Transverse colon (tissue), 4 donors: ENCODE results near the gene PLA1A. TPM values are rescaled to one million over a fixed set of nuclear protein-coding genes. Genes with fewer than 3 reads are reported as not detected.
"Not testable (repeated sequence)": the region's sequence is repeated elsewhere in the genome, so short reads cannot be mapped to it uniquely, and the experiment has no call there.

Source experiments
- DNase-seq: peaks from one replicate; pipeline ENCODE4 v3.0.0-alpha.2; 2019
- H3K27ac ChIP-seq, 4 donors: fragments of 200-600 bp; sonication (generic); 2 replicates each; pipeline ENCODE4 v1.5.1; 2016 to 2018; ENCODE audit warnings: inconsistent platforms in 4 of 4
- H3K27me3 ChIP-seq: fragments of 200-600 bp; sonication (generic); 2 replicates; pipeline ENCODE4 v1.5.1; 2017; ENCODE audit warnings: inconsistent platforms
- H3K36me3 ChIP-seq, 4 donors: fragments of 200-600 bp; sonication (generic); 2 replicates each; pipeline ENCODE4 v1.5.1; 2017 to 2019; ENCODE audit warnings: inconsistent platforms in 4 of 4
- H3K4me1 ChIP-seq, 4 donors: fragments of 200-600 bp; sonication (generic); 2 replicates each; pipeline ENCODE4 v1.5.1; 2017 to 2020; ENCODE audit warnings: inconsistent platforms in 4 of 4
- H3K4me3 ChIP-seq, 4 donors: fragments of 200-600 bp; sonication (generic); 1 replicate in 1 of 4; 2 replicates in 3 of 4; pipeline versions ENCODE4 v1.5.1 to v1.6.1; 2017 to 2019; ENCODE audit warnings: inconsistent platforms in 4 of 4
- H3K9me3 ChIP-seq, 2 donors: fragments of 200-600 bp; sonication (generic); 2 replicates each; pipeline ENCODE4 v1.5.1; 2017 to 2019; ENCODE audit warnings: inconsistent platforms in 2 of 2
- CTCF ChIP-seq, 5 experiments: fragments of 200-600 bp in 3 of 5; fragments of 450-650 bp in 2 of 5; sonication (generic) in 3 of 5; IDR thresholded peaks; 1 replicate in 2 of 5; 2 replicates in 3 of 5; pipeline ENCODE4 v1.5.1; 2016 to 2017; ENCODE audit warnings: antibody characterized with exemption in 5 of 5, inconsistent platforms in 3 of 5, mild to moderate bottlenecking in 2 of 5, moderate library complexity in 1 of 5
- EP300 ChIP-seq: sonication (generic); formaldehyde crosslinking; IDR thresholded peaks from one replicate; pipeline ENCODE4 v1.6.1; 2017; ENCODE audit warnings: antibody characterized with exemption, low read depth
- POLR2A ChIP-seq: fragments of 450-650 bp; IDR thresholded peaks from one replicate; pipeline ENCODE4 v1.6.1; 2016; ENCODE audit warnings: antibody characterized with exemption, mild to moderate bottlenecking, moderate library complexity
- POLR2AphosphoS5 ChIP-seq, 3 donors: sonication (generic); formaldehyde crosslinking; IDR thresholded peaks; one replicate each; pipeline ENCODE4 v1.6.1; 2016; ENCODE audit warnings: antibody characterized with exemption in 3 of 3
- WGBS, 2 donors: methylation state at CpG; one replicate each; pipeline ENCODE4 v1.1.5; 2018; ENCODE audit warnings: low coverage in 1 of 2; 5-methylcytosine and 5-hydroxymethylcytosine counted together
- in situ Hi-C, 4 donors: fragments of 200-750 bp; cut with MboI; loops; one replicate each; pipeline versions ENCODE4 v1.15.0 to v1.15.1; 2017; ENCODE audit warnings: low sequenced_read_pairs in 3 of 4, low pct_ligation_motif_present in 1 of 4, low pct_unique_long_range_greater_than_20kb in 1 of 4
- intact Hi-C: fragments of 100-400 bp; cut with DNase I; formaldehyde crosslinking; loops from one replicate; pipeline ENCODE4 v1.15.1; 2023; ENCODE audit warnings: low total_unique reads
- total RNA-seq, 4 donors: library from RNA; depleted of rRNA; stranded (reverse); fragments of >200 nt; gene quantifications; one replicate each; pipeline ENCODE4 v1.1.0, GENCODE V29; 2016

Gene PLA1A
- total RNA-seq, 4 donors from 2014 or later, result 0.95 to 3.2 (median 2.2) TPM; not detected in 1

GRCh38 chr3:119676771-119677640, 79.3 kb downstream of the PLA1A start, which contains the start of gene COX17:
COX17 (minus strand) TSS chr3:119677406; CDS start chr3:119677310, 96 bp downstream.
- DNase-seq, result peak; percentile 98
- in situ Hi-C loops, result loop anchor here in 3 of 4 donors (25.0 kb wide), 3 partner anchors 165 to 390 kb away; partner anchors contain the start of genes ARHGAP31 (in 1 of the 3) and TIMMDC1 (in 1 of the 3)
- H3K27ac ChIP-seq, result peak within 1 kb of the TSS; percentile 92 to 96 (median 93)
- peaks cover 0 to 24% (median 0%) of the 10 kb centered on the region in 4 donors for H3K36me3 ChIP-seq
- peaks cover 0 to 19% (median 10%) of the 10 kb centered on the region in 4 donors for H3K4me1 ChIP-seq
- peak within 1 kb of the TSS; percentile 57 to 82 (median 70) for H3K4me3 ChIP-seq
- H3K27me3 ChIP-seq, result no peaks in the 10 kb centered on the region
- TF ChIP-seq POLR2A (peak; percentile 82), POLR2AphosphoS5 (IDR thresholded peaks at IDR 0.05) (peak; percentile 68 to 89 (median 81)), CTCF (IDR thresholded peaks at IDR 0.05) (no peak)
- no peaks in the 10 kb centered on the region for H3K9me3 ChIP-seq
- 1 to 2% methylated on average over 9 to 46 of the region's 54 CpGs for WGBS, 2 donors
- intact Hi-C loops, result no loop called here

GRCh38 chr3:119677641-119677934, 79.9 kb downstream of the PLA1A start:
- H3K4me3 ChIP-seq, result peak overlapping the region; percentile 2 to 73 (median 62)
- WGBS, 2 donors, result 10% methylated on average over 2 to 6 of the region's 6 CpGs
- H3K27ac ChIP-seq, result peak overlapping the region; percentile 92 to 96 (median 93)
- in situ Hi-C loops (loop anchor here in 3 of 4 donors (25.0 kb wide), 3 partner anchors 165 to 390 kb away; partner anchors contain the start of genes ARHGAP31 (in 1 of the 3) and TIMMDC1 (in 1 of the 3)), intact Hi-C loops (no loop called here)
- H3K9me3 ChIP-seq, result no peaks in the 10 kb centered on the region
- no peaks in the 10 kb centered on the region for H3K27me3 ChIP-seq
- no peak for DNase-seq
- H3K4me1 ChIP-seq, result peaks cover 0 to 19% (median 10%) of the 10 kb centered on the region in 4 donors
- H3K36me3 ChIP-seq, result peaks cover 0 to 19% (median 0%) of the 10 kb centered on the region in 4 donors
- TF ChIP-seq POLR2A (no peak), EP300 (no peak), POLR2AphosphoS5 (IDR thresholded peaks at IDR 0.05) (no peak), CTCF (IDR thresholded peaks at IDR 0.05) (no peak)

GRCh38 chr3:119678209-119678608, 80.5 kb downstream of the PLA1A start:
- DNase-seq, H3K27me3 ChIP-seq, intact Hi-C loops, H3K27ac ChIP-seq, H3K9me3 ChIP-seq, H3K4me3 ChIP-seq: not testable (repeated sequence)
- in situ Hi-C loops, result loop anchor here in 3 of 4 donors (25.0 kb wide), 3 partner anchors 166 to 391 kb away; partner anchors contain the start of genes ARHGAP31 (in 1 of the 3) and TIMMDC1 (in 1 of the 3)
- Histone ChIP-seq H3K4me1 (peaks cover 0 to 19% (median 10%) of the 10 kb centered on the region in 4 donors), H3K36me3 (peaks cover 0 to 14% (median 0%) of the 10 kb centered on the region in 4 donors)
- WGBS, 2 donors, result 96% methylated on average over 10 of the region's 10 CpGs; no CpG with 5 or more reads in 1 of the 2 donors

Other genes with a start within 250 kb of the PLA1A start
- gene TMEM39A, start 134.3 kb upstream of the PLA1A start, total RNA-seq, result 10 to 100 TPM in 3 of 4 donors, 1 to 10 TPM in 1; 7.1 to 38.4 (median 32.1) TPM
- 10 to 100 TPM in 2 of 4 donors, 1 to 10 TPM in 2; 1.5 to 16.7 (median 8.4) TPM for gene POGLUT1, start 128.9 kb upstream of the PLA1A start, total RNA-seq
- 10 to 100 TPM; 25.7 to 50.8 (median 35.0) TPM for gene TIMMDC1, start 99.3 kb upstream of the PLA1A start, total RNA-seq
- 10 to 100 TPM in 1 of 4 donors, 1 to 10 TPM in 1, not detected in 2; 2.4 to 13.8 TPM for gene CD80, start 38.3 kb upstream of the PLA1A start, total RNA-seq
- gene ADPRH, start 18.4 kb upstream of the PLA1A start, total RNA-seq, result 1 to 10 TPM; 1.8 to 2.4 (median 2.3) TPM
- 10 to 100 TPM; 15.0 to 17.7 (median 15.6) TPM for gene POPDC2, start 62.7 kb downstream of the PLA1A start, total RNA-seq
- gene COX17, start 79.5 kb downstream of the PLA1A start, total RNA-seq, result 10 to 100 TPM in 2 of 4 donors, 1 to 10 TPM in 2; 2.2 to 49.2 (median 24.2) TPM
- gene CFAP91, start 105.1 kb downstream of the PLA1A start, total RNA-seq, result 1 to 10 TPM in 2 of 4 donors, not detected in 2; 1.4 to 5.4 TPM
- gene NR1I2, start 184.2 kb downstream of the PLA1A start, total RNA-seq, result 100 to 1,000 TPM in 2 of 4 donors, 10 to 100 TPM in 2; 78.0 to 271 (median 158) TPM